HEK293T (cell line): Measurements from ENCODE around the gene CHAF1A.
A peak's percentile ranks its signal among the peaks of the same experiment; 100 is the strongest.

ENCODE experiments used
- CTCF ChIA-PET: fragments of 350-600 bp; formaldehyde crosslinking; extraction: SDS; loops from one replicate; lab custom pipeline; 2021; ENCODE audit warnings: antibody characterized with exemption, inconsistent platforms; lab: Yijun Ruan, JAX
- POLR2A ChIA-PET: fragments of 350-600 bp; formaldehyde crosslinking; extraction: SDS; loops from one replicate; lab custom pipeline; 2020; ENCODE audit warnings: antibody characterized with exemption, inconsistent platforms; lab: Yijun Ruan, JAX
- DNase-seq: peaks from one replicate; pipeline ENCODE4 v3.0.0; 2012; ENCODE audit warnings: mixed read lengths; ENCODE audit errors: extremely low spot score
- ARNT ChIP-seq: fragments of 450-650 bp; IDR thresholded peaks from 2 replicates; pipeline ENCODE4 v1.6.1; 2017; ENCODE audit warnings: mild to moderate bottlenecking
- BHLHE40 ChIP-seq: fragments of 450-650 bp; IDR thresholded peaks from 2 replicates; pipeline ENCODE4 v1.6.1; 2016; ENCODE audit warnings: mild to moderate bottlenecking, moderate library complexity, borderline replicate concordance
- ELF4 ChIP-seq: fragments of 450-650 bp; IDR thresholded peaks from 2 replicates; pipeline ENCODE4 v1.6.1; 2017; ENCODE audit warnings: antibody characterized with exemption
- FOXA1 ChIP-seq: fragments of 450-650 bp; IDR thresholded peaks from 2 replicates; pipeline ENCODE4 v1.6.1; 2016; ENCODE audit warnings: mild to moderate bottlenecking
- FOXK2 ChIP-seq: fragments of 450-650 bp; IDR thresholded peaks from 2 replicates; pipeline ENCODE4 v1.6.1; 2016; ENCODE audit warnings: mild to moderate bottlenecking
- FOXM1 ChIP-seq: fragments of 450-650 bp; IDR thresholded peaks from 2 replicates; pipeline ENCODE4 v1.6.1; 2017; ENCODE audit warnings: mild to moderate bottlenecking, borderline replicate concordance
- HDGF ChIP-seq: fragments of 450-650 bp; IDR thresholded peaks from 2 replicates; pipeline ENCODE4 v1.6.1; 2017; ENCODE audit warnings: antibody characterized with exemption, borderline replicate concordance
- L3MBTL2 ChIP-seq: fragments of 450-650 bp; conservative IDR thresholded peaks from 2 replicates; pipeline ENCODE4 v1.6.1; 2016; ENCODE audit warnings: mild to moderate bottlenecking
- LEF1 ChIP-seq: fragments of 450-650 bp; IDR thresholded peaks from 2 replicates; pipeline ENCODE4 v1.6.1; 2017; ENCODE audit warnings: mild to moderate bottlenecking, borderline replicate concordance
- NFRKB ChIP-seq: fragments of 450-650 bp; IDR thresholded peaks from 2 replicates; pipeline ENCODE4 v1.6.1; 2016; ENCODE audit warnings: mild to moderate bottlenecking, moderate library complexity
- SP1 ChIP-seq: fragments of 450-650 bp; IDR thresholded peaks from 2 replicates; pipeline ENCODE4 v1.6.1; 2017
- SUZ12 ChIP-seq: fragments of 450-650 bp; IDR thresholded peaks from 2 replicates; pipeline ENCODE4 v1.6.1; 2016; ENCODE audit warnings: mild to moderate bottlenecking
- TARDBP ChIP-seq: fragments of 450-650 bp; IDR thresholded peaks from 2 replicates; pipeline ENCODE4 v1.6.1; 2016
- ZNF384 ChIP-seq: fragments of 450-650 bp; IDR thresholded peaks from 2 replicates; pipeline ENCODE4 v1.6.1; 2016
- TF ChIP-seq, protein P1 (sequence below): fragments of 450-650 bp; IDR thresholded peaks from 2 replicates; pipeline ENCODE4 v1.6.1; 2016

CHAF1A gene

DNA sequence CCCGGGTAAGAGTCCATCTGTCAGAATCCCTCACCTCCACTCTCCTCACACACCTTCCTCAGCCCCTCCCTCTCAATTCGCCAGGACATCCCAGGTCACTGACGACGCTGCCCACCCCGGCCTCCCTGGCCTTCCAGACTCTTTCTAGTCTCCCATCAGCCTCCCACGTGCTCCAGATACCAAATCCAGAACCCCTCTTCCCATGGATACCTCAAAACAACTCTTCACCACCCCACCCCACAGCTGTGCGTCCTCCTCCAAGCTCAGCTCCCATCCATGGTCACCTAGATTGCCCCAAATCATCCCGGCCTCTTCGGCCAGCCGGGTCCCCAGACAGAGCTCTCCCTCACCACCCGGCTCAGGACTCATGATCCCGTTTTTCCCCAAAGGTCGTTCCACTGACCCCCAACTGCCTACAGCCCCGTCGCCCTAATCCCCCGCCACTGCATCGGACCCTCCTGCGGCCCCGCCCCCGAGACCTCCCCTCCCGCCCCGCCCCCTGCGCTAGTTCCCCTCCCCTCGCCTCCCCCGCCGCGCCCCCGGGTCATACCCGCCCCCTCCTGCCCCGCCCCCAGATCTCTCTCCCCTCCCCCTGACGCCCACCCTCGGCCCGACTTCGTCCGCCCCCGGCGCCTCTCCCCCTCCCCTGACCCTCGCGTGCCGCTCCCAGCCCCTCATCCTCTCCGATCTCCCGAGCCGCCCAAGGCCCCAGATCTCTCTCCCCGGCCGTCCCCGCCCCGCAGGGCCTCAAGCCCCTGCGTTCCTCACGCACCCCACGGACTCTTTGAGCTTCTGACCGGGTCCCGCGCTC, 54.6 kb downstream of the CHAF1A start:
- TF ChIP-seq L3MBTL2: no peak
- TF ChIP-seq HDGF: no peak
- TF ChIP-seq FOXA1: no peak
- no peak for TF ChIP-seq SUZ12
- no peak for TF ChIP-seq ARNT
- TF ChIP-seq BHLHE40: no peak
- TF ChIP-seq, protein P1, sequence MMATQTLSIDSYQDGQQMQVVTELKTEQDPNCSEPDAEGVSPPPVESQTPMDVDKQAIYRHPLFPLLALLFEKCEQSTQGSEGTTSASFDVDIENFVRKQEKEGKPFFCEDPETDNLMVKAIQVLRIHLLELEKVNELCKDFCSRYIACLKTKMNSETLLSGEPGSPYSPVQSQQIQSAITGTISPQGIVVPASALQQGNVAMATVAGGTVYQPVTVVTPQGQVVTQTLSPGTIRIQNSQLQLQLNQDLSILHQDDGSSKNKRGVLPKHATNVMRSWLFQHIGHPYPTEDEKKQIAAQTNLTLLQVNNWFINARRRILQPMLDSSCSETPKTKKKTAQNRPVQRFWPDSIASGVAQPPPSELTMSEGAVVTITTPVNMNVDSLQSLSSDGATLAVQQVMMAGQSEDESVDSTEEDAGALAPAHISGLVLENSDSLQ: no peak
- POLR2A ChIA-PET: interaction anchor here (1.0 to 2.8 kb wide), 3 partner anchors 14 to 55 kb away, joined by 3 to 20 read pairs (median 4); partner anchors contain the start of genes CHAF1A and HDGFL2
- DNase-seq: peak; percentile 77
- CTCF ChIA-PET: interaction anchor here (0.5 kb wide), 1 partner anchor 172 kb away, joined by 5 read pairs; no protein-coding TSS in a partner anchor

DNA sequence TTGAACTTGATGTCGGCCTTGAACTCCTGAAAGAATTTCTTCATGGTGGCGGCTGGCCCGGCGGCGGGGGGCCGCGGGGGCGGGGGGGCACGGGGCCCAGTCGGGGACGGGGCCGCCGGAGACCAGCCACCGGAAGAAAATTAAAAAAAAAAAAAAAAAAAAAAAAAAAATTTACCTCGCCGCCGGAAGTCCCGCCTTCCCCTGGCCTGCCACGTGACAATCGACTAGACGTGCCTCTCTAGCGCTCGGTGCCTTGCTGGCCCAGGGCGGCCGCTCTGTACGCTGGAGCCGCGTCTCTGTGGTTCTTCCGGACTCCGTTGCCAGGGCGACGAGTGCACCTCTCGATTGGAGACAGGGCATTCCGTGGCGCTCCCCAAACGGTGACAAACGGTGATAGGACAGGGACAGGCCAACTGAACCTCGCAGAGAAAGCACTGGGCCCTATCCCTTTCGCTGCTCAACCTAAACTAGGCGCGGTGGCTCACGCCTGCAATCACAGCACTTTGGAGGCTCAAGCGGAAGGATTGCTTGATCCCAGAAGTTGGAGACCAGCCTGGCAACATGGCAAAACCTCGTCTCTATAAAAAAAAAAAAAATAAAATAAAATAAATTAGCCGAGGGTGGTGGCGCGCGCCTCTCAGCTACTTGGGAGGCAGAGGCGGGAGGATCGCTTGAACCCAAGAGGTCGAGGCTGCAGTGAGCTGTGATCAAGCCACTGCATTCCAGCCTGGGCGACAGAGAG, 55.4 kb downstream of the CHAF1A start, which contains the start of gene UBXN6:
UBXN6 (minus strand) TSS at position 141 of the 742 bp plus-strand sequence; CDS start at position 44, 97 bp downstream.
- POLR2A ChIA-PET: interaction anchor here (1.0 to 2.8 kb wide), 2 partner anchors 13 to 55 kb away, joined by 3 to 20 read pairs; partner anchors contain the start of genes CHAF1A and HDGFL2
- TF ChIP-seq TARDBP: no peak
- peak; percentile 93 for TF ChIP-seq ZNF384
- CTCF ChIA-PET: no interaction called here
- DNase-seq: peak; percentile 92

DNA sequence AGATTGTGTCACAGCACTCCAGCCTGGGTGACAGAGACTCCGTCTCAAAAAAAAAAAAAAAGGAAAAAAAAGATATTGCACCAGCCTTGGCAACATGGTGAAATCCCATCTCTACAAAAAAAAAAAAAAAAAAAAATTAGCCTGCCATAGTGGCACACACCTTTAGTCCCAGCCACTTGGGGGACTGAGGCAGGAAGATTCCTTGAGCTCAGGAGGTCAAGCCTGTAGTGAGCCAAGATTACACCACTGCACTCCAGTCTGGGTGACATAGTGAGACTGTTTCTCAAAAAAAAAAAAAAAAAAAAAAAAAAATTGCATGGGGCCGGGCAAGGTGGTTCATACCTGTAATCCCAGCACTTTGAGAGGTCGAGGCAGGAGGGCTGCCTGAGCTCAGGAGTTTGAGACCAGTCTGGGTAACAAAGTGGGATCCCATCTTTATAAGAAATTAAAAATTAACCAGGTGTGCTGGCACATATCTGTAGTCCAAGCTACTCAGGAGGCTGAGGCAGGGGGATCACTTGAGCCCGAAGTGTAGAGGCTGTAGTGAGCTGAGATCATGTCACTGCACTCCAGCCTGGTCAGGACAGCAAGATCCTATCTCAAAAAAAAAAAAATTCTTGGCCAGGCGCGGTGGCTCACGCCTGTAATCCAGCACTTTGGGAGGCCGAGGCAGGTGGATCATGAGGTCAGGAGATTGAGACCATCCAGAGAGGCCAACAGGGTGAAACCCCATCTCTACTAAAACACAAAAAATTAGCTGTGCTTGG, 62.6 kb downstream of the CHAF1A start:
- TF ChIP-seq FOXM1 (no peak), BHLHE40 (no peak), LEF1 (no peak), NFRKB (no peak), SUZ12 (no peak), FOXA1 (no peak), ZNF384 (0 out of 2 replicates have a peak, but pooled peaks have one; percentile 23), FOXK2 (no peak)
- ChIA-PET CTCF (no interaction called here), POLR2A (no interaction called here)
- no peak for DNase-seq

DNA sequence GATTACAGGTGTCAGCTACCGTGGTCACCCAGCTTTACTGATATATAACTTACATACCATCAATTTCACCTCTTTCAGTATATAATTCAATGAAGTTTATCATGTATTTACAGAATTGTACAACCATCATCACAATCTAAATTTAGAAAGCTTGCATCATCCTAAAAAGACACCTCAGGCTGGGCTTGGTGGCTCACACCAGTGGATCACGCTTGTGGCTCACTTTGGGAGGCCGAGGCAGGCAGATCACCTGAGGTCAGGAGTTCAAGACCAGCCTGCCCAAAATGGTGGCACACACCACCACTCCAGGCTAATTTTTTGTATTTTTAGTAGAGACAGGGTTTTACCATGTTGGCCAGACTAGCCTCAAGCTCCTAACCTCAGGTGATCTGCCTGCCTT, 65.4 kb downstream of the CHAF1A start:
- TF ChIP-seq ARNT: no peak
- no peak for TF ChIP-seq ELF4
- DNase-seq: no peak
- POLR2A ChIA-PET: no interaction called here
- CTCF ChIA-PET: no interaction called here

DNA sequence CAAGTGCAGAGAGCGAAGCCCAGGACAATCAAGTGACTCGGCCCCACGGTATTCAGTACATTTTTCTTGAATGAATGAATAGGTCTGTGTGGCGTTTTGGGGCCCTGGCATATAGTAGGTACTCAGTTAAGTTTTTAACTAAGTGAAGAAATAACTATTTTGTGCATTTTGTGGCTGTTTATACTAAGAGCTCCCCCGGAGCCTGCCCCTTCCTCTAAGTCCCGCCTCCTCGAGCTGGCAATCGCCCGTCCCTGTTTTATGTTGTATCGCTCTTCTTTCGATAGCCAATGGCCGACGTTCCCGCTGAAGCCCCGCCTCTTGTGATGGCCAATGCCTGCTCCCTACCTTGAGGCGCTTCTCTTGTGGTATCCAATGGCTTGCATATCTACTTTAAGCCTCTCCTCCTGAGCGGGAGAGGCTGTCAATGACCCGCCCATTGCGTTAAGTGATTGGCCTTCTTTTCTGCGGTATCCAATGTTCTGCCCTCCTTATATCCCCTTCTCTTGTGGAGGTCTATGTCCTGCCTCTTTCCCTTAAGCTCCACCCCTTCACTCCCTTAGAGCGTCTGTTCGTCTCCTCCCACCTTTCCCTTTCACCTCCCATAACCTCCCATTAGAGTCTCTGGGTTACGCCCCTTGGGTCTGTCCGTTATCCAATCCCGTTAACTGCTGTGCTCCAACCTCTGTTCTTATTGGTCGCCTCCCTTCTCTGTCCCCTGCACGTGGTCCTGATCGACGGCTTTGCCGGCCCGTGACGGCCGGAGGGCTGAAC, 69.1 kb downstream of the CHAF1A start:
- DNase-seq: peak; percentile 95
- POLR2A ChIA-PET: interaction anchor here (0.6 to 2.2 kb wide), 17 partner anchors 8 to 709 kb away, joined by 3 to 20 read pairs (median 4); partner anchors contain the start of genes CHAF1A, LRG1, MRPL54 and PLIN5
- CTCF ChIA-PET: interaction anchor here (1.0 to 1.7 kb wide), 4 partner anchors 52 to 165 kb away, joined by 4 to 6 read pairs (median 5); no protein-coding TSS in a partner anchor
- TF ChIP-seq, protein P1: peak; percentile 100
- TF ChIP-seq FOXM1: no peak

DNA sequence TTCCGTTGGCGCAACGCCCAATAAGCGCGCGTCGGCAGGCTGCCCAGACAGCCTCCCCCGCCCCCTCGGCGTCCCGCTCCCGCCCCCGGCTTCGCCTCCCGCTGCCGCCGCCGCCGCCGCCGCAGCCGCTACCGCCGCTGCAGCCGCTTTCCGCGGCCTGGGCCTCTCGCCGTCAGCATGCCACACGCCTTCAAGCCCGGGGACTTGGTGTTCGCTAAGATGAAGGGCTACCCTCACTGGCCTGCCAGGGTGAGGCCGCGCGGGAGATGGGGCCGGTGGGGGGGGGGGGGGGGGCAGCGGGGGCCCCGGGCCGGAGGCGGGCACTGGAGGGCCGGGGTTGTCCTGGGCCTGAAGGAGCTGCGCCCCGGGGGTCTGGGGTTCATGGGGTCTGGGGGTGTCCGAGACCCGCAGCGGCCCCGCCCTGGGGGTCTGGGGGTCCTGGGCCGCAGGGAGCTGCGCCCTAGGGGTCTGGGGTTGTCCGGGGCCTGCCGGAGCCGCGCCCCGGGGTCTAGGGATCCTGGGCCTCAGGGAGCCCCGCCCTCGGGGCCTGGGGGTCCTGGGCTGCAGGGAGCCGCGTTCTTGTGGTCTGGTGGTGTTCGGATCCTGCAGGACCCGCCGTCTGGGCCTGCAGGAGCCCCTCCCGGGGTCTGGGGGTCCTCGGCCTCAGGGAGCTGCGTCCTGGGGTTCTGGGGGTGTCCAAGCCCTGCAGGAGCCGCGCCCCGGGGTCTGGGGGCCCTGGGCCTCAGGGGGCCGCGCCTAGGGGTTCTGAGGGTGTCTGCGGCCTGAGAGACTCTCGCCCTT, 69.9 kb downstream of the CHAF1A start, which contains the start of gene HDGFL2:
HDGFL2 (plus strand) TSS at position 124 of the 801 bp plus-strand sequence; CDS start at position 178, 54 bp downstream.
- POLR2A ChIA-PET: interaction anchor here (1.2 to 2.2 kb wide), 4 partner anchors 15 to 53 kb away, joined by 3 to 20 read pairs (median 6); partner anchors contain the start of gene UBXN6
- no peak for DNase-seq
- CTCF ChIA-PET: interaction anchor here (1.0 to 1.7 kb wide), 3 partner anchors 52 to 164 kb away, joined by 5 to 6 read pairs (median 5); no protein-coding TSS in a partner anchor
- TF ChIP-seq ARNT: no peak
- no peak for TF ChIP-seq SP1
- no peak for TF ChIP-seq HDGF
- TF ChIP-seq NFRKB: no peak
- TF ChIP-seq L3MBTL2: no peak
- no peak for TF ChIP-seq TARDBP
